T follicular helper cell (primary cell): ENCODE data around the gene STPG1.

Experiments used
- DNase-seq: peaks from one replicate; pipeline ENCODE4 v3.0.0-alpha.2; 2020; ENCODE audit warnings: low read depth

STPG1 gene

DNA sequence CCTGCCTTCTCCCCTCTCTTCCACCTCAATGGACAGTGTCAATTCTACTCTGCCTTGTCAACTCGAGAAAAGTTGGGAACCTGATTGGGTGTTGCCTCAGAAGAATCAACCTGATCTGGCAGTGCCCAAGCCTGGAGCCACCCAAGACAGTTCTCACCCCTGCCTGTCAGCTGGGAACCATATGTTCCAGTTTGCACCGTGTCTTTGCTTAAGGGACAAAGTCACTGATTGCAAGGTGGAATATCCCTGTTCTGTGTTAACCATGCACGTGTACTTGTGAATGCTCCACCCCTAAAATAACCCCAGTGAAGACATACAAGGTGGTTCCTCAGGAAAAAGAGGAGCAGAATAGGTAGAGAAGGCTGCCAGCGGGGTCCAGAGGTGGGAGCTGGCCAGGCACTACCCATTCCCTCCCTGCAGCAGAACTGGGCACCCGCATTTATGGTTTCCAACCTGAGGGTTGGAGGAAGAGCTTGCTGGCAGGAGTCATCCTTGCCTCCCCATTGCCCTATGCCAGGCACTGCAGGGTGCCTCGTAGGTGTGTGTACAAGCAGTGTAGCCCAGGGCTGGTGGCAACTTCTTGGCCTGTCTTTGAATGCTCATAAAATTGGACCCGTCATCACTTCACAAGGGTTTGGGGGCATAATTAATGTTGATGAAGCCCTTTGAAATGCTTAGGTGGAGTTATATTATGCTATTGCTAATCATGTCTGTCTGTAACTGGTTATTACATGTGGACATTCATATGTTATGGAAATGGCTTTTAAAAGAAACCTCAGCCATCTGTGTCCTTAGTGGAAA is 13.4 kb upstream of the STPG1 start:
- DNase-seq = no peak

GRCh38 chr1:24425922-24426321 is 12.3 kb upstream of the STPG1 start:
- DNase-seq = no peak

- DNase-seq = no peak
These were observed 11.9 kb upstream of the STPG1 start for GRCh38 chr1:24425441-24425840.

DNA sequence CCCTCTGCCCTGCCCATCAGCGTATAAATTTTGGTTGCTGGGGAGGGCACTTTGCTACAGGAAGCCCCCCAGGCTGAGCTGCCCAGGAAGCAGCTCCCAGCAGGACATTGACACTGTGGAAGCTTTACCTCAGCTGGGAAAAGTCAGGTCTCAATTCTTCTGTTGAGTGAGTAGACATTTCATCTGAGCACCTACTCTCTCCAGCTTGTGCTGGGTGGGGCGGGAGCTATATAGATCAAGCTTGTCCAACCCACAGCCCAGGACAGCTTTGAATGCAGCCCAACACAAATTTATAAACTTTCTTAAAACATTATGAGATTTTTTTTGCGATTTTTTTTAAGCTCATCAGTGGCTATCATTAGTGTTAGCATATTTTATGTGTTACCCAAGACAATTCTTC is 11.4 kb upstream of the STPG1 start:
- DNase-seq = no peak

- DNase-seq = no peak
These were observed 10.6 kb upstream of the STPG1 start for GRCh38 chr1:24424207-24424606.

DNA sequence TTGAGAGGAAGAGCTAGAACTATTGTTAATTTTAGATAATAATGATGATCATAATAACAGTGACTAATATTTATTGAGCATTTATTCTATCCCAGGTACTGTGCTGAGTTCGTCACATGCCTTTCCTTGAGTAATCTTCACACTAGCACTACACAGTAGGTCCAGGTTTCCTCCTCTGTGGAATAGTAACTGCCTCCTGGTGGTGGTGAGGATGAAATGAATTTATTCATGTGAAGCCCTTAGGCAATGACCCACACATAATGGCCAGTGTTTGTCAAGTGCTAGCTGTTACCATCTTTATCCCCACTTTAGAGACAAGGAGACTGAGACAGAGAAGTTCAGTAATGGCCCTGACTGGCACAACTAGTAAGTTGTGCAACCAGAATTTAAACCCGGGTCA is 7.9 kb upstream of the STPG1 start:
- no peak for DNase-seq

DNA sequence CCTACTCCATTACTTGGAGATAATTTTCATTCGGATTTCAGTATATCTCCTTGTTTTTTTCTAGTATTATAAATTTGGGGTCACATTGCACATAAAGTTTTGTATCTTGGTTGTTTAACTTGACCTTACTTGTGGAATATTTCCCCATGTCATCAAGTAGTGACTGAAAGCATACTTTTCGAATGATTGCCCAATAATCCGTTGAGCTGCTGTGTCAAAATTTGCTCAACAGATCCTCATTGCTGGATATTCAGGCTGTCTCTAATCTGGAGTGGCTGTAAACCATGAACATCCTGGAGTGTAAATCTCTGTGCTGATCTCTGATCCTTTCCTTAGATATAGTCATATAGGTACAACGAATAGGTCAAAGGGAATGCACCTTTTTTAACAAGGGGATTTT is 7.0 kb upstream of the STPG1 start:
- no peak for DNase-seq

DNA sequence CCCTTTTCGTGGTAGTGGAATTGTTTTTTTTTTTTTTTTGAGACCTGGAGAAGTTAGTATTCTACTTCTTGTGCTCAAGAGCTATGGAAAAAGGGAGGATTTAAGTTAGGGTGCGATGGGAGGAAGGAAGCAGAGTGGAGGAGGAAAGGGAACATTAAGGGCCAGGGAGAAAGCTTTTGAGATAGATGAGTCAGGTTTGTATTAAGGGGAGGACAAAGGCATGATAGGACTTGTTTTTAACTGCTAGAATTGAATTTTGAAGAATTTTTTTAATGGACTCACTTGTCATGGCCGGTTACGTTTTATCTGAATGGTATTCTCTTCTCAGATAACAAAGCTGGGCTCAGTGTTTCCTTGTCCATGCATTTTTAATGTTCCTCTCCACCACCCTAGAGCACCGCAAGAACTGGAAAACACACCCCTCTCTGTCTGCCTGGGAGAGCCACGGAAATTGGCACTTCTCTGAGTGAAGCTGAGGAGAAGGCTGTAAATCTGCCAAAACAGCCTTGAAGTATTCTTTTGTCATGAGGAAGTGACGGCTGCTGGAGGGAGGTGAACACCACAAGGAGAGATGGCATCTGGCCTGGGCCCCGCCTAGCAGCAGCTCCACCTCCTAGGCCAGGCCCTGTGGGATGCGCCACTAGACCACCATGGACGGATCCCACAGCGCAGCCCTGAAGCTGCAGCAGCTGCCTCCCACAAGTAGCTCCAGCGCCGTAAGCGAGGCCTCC is 5.5 kb upstream of the STPG1 start:
- DNase-seq = no peak

DNA sequence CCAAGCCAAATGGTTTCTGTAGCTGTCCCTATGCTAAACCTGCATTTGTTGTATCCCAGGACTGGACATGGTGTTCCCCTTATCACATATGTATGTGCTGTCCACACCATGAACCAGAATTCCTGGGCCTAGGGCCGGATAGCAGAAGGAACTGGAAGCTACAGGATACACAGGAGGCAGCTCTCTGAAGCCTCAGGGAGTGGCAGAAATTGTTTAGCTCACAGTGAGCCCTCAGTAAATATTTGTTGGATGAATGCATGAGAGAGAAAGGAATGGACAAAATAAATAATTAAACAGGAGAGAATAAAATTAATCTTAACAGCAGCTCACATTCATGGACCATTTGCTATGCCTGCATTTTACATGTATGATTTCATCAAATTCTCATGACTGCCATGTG is 4.1 kb upstream of the STPG1 start:
- DNase-seq = no peak

DNA sequence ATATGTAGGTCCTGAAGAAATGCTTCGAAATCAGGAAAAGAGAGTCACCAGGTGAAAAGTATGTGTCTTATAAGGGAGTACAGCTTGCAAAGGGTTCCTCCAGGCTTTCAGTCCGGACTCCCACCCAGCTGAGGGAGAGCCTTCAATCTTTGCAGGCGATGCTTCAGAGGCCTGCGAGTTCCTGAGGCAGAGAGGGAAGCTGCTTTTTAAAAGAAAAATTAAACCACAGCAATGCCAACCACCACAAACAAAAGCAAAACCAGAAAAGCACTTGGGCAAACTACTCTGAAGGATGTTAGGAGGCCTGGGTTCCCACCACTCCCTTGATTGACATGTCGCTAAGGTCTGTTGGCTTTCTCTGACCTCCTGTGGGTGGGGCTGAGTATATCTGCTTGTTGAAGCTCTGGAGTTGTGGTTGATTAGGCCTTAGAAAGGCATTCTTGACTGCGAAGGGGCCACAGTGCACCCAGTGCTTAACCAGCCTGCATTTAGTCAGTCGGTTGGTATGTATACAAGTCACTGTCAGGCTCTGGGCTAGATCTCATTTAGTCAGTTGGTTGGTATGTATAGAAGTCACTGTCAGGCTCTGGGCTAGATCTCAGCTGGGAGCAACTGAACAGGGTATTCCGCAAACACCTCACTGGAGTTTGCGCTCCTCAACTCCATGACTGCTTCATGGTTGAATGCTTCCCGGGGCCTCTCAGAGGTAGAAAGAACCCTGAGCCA is 3.2 kb upstream of the STPG1 start:
- no peak for DNase-seq

DNA sequence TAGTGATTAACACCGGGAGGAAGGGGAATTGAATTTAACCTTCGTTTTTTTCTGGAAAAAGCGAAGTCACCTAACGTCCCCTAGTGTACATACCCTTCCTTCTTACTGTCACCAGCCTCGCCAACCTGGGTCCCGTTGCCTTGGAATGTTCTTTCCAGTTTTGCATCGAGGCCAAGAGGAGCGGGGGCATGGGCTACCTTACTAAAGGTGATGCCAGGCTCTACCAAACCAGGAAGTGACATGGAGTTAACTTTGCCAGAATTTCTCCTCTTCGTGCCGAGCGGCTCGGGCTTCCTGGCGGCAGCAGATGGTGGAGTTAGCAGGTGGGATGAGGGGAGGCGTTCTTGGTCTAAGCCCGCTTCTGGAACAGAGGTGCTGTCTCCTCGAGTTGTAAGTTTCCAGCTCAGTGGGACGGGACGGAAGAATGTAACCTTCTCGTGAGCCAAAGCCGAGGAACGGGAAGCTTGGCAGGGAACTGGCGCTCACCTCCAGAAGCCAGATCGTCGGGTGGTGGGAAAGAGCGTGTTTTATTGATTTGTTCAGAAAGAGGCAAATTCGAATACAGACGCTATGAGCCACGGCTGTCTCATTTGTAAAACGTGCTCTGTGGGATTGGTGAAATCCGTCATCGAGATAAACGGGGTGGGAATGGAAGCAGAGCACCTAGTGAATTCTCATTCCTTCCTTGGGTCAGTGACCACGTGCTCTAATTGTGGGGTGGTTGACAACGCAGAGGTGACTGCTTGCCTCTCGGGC is 2.5 kb upstream of the STPG1 start:
- no peak for DNase-seq

DNA sequence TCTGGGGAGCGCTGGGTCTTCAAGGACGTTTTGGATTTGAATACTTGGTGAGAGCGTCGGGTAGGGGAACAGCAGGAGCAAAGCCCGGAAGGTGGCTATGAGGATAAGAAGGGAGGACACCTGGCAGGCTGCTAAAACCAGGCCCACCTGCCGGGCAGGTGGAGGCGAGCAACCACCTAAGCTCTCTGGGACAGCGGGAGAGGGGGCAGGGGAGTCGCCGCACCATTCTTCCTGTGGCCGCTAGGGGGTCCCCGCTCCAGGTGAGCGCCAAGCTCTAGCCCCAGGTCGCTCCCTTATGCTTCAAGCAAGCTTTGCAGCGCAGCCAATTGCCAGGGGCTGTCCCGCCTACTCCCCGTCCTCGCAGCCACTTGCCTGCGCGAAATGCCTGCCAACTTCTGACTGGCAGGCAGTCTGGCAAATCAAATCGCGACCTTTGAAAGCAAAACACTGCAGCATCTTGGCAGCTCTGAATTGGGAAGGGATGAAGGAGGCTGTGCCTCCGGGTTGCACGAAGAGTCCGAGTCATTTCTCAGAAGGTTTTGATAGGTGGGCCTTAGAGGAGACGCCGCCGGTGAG is 1.8 kb upstream of the STPG1 start, which contains the start of gene NIPAL3:
NIPAL3 (plus strand) TSS at position 469 of the 576 bp plus-strand sequence. CDS start 3,746 bp downstream, outside the sequence.
- peak; percentile 97 for DNase-seq

- DNase-seq = no peak
These were observed 1.3 kb upstream of the STPG1 start for GRCh38 chr1:24414775-24415333.

DNA sequence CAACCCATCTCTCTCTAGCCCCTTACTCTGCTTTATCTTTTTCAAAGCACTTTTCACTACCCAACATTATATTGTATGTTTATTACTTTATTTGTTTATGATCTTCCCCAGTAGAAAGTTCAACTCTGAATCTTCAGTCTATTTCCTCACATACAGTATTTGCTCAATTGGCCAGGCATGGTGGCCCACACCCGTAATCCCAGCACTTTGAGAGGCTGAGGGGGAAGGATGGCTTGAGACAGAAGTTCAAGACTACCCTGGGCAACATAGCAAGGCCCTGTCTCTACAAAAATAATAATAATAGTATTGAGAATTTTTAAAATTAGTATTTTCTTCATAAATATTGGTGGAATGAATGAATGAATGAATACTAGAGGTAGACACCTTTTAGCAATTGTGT is 1.2 kb downstream of the STPG1 start:
- no peak for DNase-seq

DNA sequence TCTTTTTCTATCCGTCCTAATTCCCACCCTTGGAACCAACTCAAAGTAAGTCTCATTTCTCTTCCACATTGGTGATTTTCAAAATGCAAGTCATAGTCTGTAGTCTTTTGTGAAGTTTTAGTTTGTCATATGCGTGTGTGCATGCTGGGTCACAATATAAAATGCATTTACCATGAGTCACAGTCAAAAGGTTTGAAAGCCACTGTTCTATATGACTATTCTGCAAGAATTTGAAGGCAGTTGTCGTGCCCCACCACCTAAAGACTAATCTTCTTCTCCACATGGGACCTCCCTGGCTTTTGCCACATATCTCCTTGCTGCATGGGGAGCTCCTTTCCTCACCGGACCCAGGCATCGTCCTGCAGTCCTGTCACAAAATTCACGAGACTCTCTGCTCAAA is 1.6 kb downstream of the STPG1 start:
- DNase-seq = no peak

DNA sequence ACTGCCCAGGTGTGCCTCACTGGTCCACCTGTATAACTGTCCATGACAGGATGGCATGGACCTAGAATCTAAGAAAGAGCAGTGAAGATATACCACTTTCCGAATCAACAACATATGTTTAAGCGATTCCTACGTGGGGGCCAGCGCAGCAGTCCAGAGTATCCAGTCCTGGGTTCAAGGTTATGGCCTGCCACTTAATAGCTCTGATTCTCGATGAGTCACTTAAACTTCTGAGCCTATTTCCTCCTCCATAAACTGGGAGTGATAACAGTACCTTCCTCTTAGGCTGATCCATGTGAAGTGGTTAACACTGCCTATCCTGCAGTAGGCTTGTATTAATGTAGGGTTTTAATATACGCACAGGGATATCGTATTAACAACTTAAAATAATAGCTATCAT is 2.8 kb downstream of the STPG1 start:
- no peak for DNase-seq

GRCh38 chr1:24409535-24409934 is 4.0 kb downstream of the STPG1 start:
- DNase-seq = no peak

DNA sequence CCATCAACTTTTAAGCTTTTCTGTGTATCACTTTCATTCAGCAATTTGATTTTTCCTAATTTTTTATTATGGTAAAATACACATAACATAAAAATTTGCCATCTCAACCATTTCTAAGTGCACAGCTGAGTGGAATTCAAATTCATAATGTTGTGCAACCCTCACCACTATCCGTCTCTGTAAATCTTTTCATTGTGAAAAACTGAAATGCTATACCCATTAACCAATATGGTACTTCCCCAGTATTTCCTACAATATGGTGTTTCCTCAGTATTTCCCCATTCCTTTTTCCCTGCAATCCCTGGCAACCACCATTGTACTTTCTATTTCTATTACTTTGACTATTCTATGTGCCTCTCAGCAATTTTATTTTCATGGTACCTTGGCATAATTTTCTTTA is 6.8 kb downstream of the STPG1 start:
- DNase-seq = no peak

DNA sequence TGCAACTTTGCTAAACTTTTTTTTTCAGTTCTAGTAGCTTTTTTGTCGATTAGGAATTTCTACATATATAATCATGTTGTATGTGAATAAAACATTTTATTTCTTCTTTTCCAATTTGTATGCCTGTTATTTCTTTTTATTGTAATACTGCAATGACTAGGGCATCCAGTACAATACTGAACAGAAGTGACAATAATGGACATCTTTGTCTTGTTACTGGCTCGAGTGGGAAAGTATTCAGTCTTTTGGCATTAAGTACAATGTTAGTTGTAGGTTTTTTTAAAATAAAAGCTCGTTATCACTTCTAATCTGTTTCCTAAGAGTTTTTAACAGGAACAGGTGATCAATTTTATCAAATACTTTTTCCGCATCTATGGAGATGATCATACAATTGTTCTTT is 9.8 kb downstream of the STPG1 start:
- no peak for DNase-seq

DNA sequence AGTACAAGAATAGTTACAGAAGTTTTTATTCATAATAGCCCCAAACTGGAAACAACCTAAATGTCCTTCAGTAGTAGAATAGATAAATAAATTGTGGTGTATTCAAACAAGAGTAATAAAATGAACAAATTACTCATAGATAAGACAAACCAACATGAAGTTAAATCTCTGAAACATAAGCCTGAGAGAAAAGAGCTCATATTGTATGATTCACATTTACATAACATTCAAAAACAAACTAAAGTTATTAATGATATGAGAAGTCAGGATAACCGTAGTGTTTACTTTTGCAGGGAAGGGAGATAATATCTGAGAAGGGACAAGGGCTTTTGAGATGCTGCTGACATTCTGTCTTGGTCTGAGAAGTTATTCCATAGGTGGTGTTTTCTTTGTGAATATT is 13.5 kb downstream of the STPG1 start:
- DNase-seq = no peak

DNA sequence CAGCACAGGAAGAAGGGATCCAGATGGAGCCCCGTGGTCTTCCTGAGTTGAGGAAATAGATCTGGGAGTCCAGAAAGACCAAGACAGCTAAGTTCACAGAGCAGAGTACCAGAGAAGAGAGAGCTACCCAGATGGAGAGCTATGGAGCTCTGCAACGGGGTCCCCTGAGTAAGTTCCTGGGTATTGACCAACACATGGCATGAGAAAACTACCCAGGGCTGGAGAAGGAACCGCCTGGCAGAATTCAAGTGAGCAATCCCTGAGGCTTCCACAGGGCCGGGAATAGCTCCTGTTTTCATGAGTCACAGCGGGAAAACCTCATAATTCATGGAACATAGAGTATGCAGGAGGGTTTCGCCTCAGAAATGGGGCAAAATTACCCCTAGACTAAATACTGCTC is 19.7 kb downstream of the STPG1 start:
- DNase-seq = no peak
